HAP-1 (cell line): Measurements from ENCODE around the gene PPFIBP2.

Experiments used
- DNase-seq, 2 experiments: peaks; one replicate each; pipeline ENCODE4 v3.0.0-alpha.2; 2016 to 2020; ENCODE audit warnings: low spot score in 2 of 2
- H3K27me3 ChIP-seq: fragments of 250-450 bp; sonication (Bioruptor Pico); 2 replicates; pipeline ENCODE4 v1.5.1; 2020; ENCODE audit warnings: low read depth, mild to moderate bottlenecking, moderate library complexity
- H3K36me3 ChIP-seq: fragments of 250-450 bp; sonication (Bioruptor Pico); replicated peaks from 2 replicates; pipeline ENCODE4 v1.5.1; 2020; ENCODE audit warnings: mild to moderate bottlenecking
- H3K4me1 ChIP-seq: fragments of 250-450 bp; sonication (Bioruptor Pico); 2 replicates; pipeline ENCODE4 v1.5.1; 2020; ENCODE audit warnings: mild to moderate bottlenecking
- H3K4me3 ChIP-seq: fragments of 250-450 bp; sonication (Bioruptor Pico); 2 replicates; pipeline ENCODE4 v1.5.1; 2020; ENCODE audit warnings: mild to moderate bottlenecking, moderate library complexity
- H3K9me3 ChIP-seq: fragments of 250-450 bp; sonication (Bioruptor Pico); 2 replicates; pipeline ENCODE4 v1.5.1; 2020; ENCODE audit warnings: mild to moderate bottlenecking, moderate library complexity
- in situ Hi-C: fragments of 300-500 bp; cut with MboI; formaldehyde crosslinking; loops from 3 replicates; pipeline ENCODE4 v1.14.3; 2020; ENCODE audit warnings: low sequenced_read_pairs, inconsistent platforms, mixed read lengths

Gene PPFIBP2

DNA sequence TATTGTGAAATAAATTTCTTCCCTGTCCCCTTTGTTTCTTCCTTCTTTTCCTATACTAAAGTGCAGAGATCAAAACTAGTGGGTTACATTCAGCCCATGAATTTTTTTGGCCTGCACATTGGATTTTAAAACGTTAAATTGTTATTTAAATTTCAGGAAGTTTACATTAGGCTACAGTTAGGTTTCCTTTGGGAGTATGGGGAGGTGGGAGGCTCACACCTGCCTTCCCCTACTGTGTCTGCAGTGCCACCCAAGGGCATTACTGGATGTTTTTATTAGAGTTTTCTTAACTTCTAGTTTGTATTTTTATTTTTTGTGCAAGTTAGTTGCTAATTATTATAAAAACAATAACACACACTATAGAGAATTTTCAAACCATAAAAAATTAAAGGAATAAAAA, 107.8 kb downstream of the PPFIBP2 start:
- peaks cover 6% of the 10 kb centered on the region for H3K4me1 ChIP-seq
- in situ Hi-C loops, result no loop called here
- DNase-seq, result no peak
- no peaks in the 10 kb centered on the region for H3K27me3 ChIP-seq
- H3K9me3 ChIP-seq, result no peaks in the 10 kb centered on the region
- no peak overlapping the region for H3K4me3 ChIP-seq
- H3K36me3 ChIP-seq, result no peaks in the 10 kb centered on the region

DNA sequence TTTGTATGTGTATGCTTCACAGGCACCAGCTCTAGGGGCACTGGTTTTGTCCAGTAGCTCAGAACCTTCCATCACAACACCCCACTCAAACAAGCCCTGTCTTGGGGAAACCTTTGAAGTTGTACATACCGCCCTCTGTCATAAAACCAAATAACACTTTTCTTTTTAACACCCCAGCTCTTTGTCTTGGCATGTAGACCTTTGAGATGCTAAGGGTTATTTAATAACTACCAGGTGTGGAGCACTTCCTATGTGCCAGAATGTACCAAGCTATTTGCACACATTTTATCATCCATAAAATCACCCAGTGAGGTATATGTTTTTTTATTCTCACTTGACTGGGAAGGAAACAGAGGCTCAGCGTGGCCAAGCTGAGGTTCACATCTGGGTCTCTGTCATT, 108.9 kb downstream of the PPFIBP2 start:
- DNase-seq, result no peak
- no peaks in the 10 kb centered on the region for H3K27me3 ChIP-seq
- peaks cover 6% of the 10 kb centered on the region for H3K4me1 ChIP-seq
- H3K4me3 ChIP-seq, result no peak overlapping the region
- H3K9me3 ChIP-seq, result no peaks in the 10 kb centered on the region
- H3K36me3 ChIP-seq, result no peaks in the 10 kb centered on the region
- in situ Hi-C loops, result no loop called here

DNA sequence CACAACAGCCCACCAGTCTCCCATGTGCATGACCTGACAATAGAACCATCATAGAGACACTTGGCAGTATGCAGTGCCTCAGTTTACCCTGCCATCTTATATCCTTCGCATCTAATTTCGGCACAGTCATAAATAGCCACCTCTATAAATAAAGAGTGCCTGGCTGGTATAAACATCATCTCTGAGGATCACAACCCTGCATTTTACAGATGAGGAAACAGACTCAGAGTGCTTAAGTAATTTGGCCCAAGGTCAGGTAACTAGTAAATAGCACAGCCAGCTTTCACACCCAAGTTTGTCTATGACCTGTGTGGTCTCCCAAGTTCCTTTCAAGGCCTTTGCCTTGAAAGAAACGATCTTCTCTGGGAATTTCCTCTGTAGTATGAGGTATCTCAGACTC, 114.9 kb downstream of the PPFIBP2 start:
- H3K36me3 ChIP-seq, result peaks cover 20% of the 10 kb centered on the region
- H3K9me3 ChIP-seq, result no peaks in the 10 kb centered on the region
- H3K4me3 ChIP-seq, result no peak overlapping the region
- DNase-seq, result no peak
- no peaks in the 10 kb centered on the region for H3K27me3 ChIP-seq
- no peaks in the 10 kb centered on the region for H3K4me1 ChIP-seq
- in situ Hi-C loops, result no loop called here

DNA sequence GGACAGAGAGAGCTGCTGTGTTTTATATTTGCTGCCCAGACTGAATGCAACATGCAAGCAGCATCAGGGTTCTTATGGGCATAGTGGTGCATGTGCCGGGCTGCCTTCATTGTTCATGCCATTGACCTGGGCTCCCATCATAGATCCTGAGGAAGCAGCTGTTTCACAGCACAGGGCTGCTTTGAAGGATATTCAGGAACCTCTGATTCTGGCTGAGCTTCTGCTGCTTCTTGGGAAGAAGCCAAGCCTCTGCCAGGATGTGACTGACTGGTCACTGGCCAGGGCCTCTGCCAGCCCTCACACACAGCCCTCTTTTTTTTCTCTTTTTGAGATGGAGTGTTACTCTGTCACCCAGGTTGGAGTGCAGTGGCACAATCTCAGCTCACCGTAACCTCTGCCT, 116.2 kb downstream of the PPFIBP2 start:
- peaks cover 23% of the 10 kb centered on the region for H3K36me3 ChIP-seq
- in situ Hi-C loops, result no loop called here
- no peaks in the 10 kb centered on the region for H3K4me1 ChIP-seq
- no peak overlapping the region for H3K4me3 ChIP-seq
- H3K27me3 ChIP-seq, result no peaks in the 10 kb centered on the region
- H3K9me3 ChIP-seq, result no peaks in the 10 kb centered on the region
- no peak for DNase-seq

DNA sequence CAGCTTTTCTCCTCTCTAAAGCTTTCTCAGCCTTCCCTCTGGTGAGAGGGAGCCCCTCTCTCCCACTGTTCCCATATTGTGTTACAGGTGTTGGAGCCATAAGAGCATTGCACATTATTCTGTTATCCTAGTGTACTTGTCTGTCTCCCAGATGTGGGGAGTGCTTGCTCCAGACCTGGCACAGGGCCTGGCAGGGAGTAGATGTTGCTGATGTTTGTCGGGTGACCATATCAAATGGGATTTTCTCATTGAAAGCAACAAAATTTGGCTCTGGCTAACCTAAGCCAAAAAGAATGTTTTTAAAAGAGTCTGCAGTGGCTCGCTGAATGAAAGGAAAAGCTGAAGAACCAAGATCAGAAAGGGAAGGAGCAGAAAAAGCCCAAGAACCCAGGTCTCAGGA, 118.4 kb downstream of the PPFIBP2 start:
- Histone ChIP-seq H3K4me1 (no peaks in the 10 kb centered on the region), H3K4me3 (no peak overlapping the region), H3K27me3 (no peaks in the 10 kb centered on the region), H3K36me3 (peaks cover 23% of the 10 kb centered on the region), H3K9me3 (no peaks in the 10 kb centered on the region)
- in situ Hi-C loops, result no loop called here
- DNase-seq, result no peak

DNA sequence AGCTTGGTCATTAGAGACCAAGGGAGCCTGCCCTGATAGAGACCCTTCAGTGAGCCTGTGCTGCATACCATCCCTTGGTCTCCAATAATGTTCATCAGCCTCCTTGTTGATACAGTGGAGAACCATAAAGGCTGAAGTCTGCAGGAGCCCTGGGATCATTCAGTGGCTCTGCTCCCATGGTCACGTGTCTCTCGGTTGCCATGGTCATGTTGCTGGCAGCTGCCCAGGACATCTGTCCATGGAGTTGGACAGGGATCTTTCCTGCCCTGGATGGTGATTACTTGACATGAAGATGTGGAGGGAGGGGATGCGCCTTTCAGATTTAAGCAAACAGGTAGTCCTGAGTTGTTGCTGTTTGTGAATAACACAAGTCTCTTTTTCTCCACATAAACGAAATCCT, 121.3 kb downstream of the PPFIBP2 start:
- no peak for DNase-seq
- no peak overlapping the region for H3K4me3 ChIP-seq
- H3K4me1 ChIP-seq, result no peaks in the 10 kb centered on the region
- in situ Hi-C loops, result no loop called here
- no peaks in the 10 kb centered on the region for H3K27me3 ChIP-seq
- no peaks in the 10 kb centered on the region for H3K9me3 ChIP-seq
- peaks cover 14% of the 10 kb centered on the region for H3K36me3 ChIP-seq

DNA sequence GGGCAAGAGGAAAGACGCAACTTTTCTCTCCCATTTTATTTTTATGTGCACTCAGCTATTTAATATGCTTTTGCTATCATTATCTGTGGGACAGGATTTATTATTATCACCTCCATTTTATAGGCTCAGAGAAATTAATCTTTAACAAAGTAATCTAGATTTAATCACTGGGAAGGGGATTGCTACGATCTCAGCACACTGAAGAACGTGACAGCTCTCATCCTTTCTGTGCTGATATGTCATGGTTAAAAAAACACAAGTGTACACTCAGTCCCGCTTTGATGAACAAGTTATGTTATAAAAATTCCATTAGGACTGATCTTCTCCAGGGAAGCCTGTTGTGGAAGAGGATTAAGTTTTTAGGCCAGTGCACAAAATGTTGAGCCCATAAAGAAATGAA, 121.9 kb downstream of the PPFIBP2 start:
- Histone ChIP-seq H3K4me1 (no peaks in the 10 kb centered on the region), H3K9me3 (no peaks in the 10 kb centered on the region), H3K4me3 (no peak overlapping the region), H3K36me3 (peaks cover 14% of the 10 kb centered on the region), H3K27me3 (no peaks in the 10 kb centered on the region)
- in situ Hi-C loops, result no loop called here
- DNase-seq, result no peak

DNA sequence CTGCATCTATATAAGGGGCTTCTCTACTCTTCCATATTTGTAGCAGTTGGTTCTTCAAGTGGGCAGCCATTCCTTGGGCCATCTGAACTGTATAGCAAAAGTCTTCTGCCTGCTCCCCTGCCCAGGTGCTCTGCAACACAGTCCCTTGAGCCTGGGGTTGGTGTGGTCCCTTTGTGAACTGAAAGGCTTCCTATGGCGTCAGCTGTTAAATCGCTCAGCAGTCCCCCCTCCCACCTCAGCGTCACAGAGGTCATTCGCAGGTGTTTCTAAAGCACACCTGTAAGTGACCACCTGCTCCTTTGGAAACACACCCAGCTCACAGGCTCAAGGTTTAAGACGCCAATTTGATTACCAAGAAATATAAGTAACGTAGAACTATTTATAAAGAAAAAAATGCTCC, 122.6 kb downstream of the PPFIBP2 start:
- Histone ChIP-seq H3K27me3 (no peaks in the 10 kb centered on the region), H3K9me3 (no peaks in the 10 kb centered on the region), H3K4me3 (no peak overlapping the region), H3K36me3 (peaks cover 12% of the 10 kb centered on the region), H3K4me1 (no peaks in the 10 kb centered on the region)
- no peak for DNase-seq
- in situ Hi-C loops, result no loop called here

DNA sequence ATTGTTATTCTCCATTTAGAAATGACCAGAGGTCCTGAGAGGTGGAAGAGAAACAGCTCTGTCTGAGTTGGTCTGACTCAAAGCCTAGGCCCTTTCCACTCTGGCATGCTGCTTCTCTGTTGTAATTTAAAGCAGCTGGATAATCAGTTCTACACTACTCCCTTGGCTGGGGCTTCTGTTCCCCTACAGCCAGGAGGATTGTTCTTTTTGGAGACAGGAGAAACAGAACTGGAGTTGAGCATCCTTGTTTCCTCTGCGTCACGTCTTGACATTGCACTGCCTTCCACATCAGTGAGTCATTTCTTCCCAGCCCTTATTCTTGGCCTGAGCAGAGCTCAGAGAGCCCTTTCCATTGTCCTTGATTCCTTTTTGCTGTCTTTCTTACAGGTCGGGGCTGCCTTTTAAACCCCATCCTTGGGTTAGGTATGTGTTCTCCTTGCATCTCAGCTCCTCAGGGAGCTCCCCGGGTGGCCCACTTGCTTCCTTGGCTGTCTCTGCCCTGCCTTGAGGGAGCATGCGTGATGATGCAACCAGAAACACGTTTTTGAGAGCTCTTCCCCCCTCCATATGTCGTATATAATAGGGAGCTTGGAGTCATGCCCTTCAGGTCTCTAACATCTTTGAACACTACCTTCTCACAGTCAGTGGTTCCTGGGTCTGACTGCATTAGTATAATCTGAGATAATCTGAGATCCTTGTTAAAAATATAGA, 123.8 kb downstream of the PPFIBP2 start:
- in situ Hi-C loops, result no loop called here

DNA sequence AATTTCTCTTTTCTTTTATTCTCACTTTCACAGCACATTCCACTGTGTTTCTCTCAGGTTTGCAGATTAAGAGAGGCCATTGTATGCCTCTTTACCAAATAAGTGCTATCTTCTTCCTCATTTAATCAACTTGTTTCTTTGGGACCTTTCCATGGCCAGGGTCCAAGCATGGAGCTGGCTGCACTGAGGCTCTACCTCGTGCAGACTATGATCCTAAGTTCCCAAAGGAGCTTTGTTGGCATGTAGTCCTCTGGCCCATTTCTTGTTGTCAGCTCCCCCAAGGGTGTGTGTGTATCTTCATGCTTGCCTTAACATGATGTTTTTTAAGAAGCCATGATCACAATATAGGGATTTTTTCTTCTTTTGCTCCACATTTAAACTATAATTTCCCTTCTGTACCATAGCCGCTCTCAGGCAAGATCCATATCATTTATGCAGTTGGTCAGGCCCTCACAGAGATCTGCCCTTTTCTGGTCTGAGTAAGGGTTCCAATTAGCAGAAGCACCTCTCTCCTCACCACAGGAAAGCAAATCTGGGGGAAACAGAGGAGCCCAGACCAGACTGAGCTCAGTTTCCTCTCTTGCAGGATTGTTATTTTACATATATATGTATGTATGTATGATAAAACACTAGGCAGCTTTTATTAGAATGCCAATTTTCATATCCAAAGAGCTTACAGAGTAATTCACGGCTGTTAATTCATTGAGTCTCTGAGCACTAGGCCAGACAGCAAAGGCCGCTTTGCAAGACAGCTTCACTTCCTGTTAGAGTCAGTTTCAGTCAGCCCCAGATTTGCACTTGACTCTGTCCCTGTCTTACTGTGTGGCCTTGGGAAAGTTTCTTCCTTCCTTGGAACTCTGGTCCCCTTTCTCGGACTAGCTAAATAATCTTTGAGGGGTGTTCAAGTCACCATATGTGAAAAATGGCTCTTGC, 125.2 kb downstream of the PPFIBP2 start:
- Histone ChIP-seq H3K9me3 (no peaks in the 10 kb centered on the region), H3K36me3 (peaks cover 12% of the 10 kb centered on the region; the same call in 1 of the 2 replicates), H3K4me3 (no peak overlapping the region), H3K4me1 (no peaks in the 10 kb centered on the region), H3K27me3 (no peaks in the 10 kb centered on the region)
- DNase-seq, result no peak
- in situ Hi-C loops, result no loop called here

More for the DNA sequence above, 123.8 kb downstream of the PPFIBP2 start:
- Histone ChIP-seq H3K9me3 (no peaks in the 10 kb centered on the region), H3K4me3 (no peak overlapping the region), H3K4me1 (no peaks in the 10 kb centered on the region), H3K27me3 (no peaks in the 10 kb centered on the region), H3K36me3 (peaks cover 12% of the 10 kb centered on the region; the same call in 1 of the 2 replicates)
- no peak for DNase-seq

DNA sequence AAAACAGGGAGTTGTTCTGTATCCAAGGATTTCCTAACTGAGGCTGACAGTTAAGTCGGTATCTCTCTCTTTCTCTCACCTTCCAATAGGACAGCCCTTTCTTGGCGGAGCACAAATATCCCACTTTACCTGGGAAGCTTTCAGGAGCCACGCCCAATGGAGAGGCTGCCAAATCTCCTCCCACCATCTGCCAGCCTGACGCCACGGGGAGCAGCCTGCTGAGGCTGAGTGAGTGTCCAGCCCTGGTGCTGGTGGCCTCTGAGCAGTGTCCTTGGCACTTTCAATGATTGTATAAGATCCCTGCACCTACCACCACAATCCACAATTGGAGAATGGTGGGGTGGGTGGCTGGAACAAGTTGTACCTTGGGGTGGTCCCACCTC, 125.8 kb downstream of the PPFIBP2 start:
- Histone ChIP-seq H3K9me3 (no peaks in the 10 kb centered on the region), H3K4me3 (no peak overlapping the region), H3K4me1 (no peaks in the 10 kb centered on the region), H3K36me3 (peaks cover 10% of the 10 kb centered on the region; the same call in 1 of the 2 replicates), H3K27me3 (no peaks in the 10 kb centered on the region)
- in situ Hi-C loops, result no loop called here
- DNase-seq, result no peak

DNA sequence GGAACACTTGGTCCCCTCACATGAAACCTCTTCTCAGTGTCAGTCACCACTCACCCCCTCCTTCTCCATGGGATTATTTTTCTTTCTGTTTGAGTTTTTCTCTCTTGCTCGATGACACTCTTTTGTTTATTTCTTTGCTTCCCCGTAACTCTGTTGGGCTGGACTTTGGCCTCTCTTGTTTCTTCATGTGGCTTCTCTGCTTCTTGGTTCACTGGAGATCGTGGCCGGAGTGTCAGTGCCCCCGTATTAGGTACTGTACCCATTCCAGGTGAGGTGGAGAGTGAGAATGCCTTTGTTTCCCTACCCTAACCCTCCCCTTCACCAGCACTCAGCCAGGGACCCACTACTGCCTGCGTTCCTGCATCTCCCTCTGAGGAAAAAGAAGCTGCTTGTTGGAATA, 127.0 kb downstream of the PPFIBP2 start:
- in situ Hi-C loops, result no loop called here
- H3K36me3 ChIP-seq, result peaks cover 9% of the 10 kb centered on the region; the same call in 1 of the 2 replicates
- no peaks in the 10 kb centered on the region for H3K27me3 ChIP-seq
- DNase-seq, result no peak
- no peak overlapping the region for H3K4me3 ChIP-seq
- no peaks in the 10 kb centered on the region for H3K4me1 ChIP-seq
- H3K9me3 ChIP-seq, result no peaks in the 10 kb centered on the region

DNA sequence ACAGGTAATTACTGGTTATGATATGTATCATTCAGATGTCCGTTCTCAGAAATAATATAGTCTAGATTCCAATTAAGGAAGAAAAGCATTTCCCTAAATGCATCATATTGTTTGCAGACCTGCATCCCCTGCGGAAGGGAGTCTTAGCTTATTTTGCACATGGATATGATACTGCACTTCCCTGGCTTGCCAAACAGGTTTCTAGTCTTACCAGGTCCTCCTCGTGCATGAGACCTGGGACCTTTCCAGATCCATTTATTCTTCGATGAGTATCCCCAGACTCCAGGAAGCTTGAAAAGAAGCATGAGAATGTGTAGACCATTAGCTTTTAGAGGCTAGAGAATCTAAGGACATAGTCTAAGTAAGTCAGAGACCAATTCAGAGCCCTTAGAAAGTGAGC, 128.9 kb downstream of the PPFIBP2 start:
- no peaks in the 10 kb centered on the region for H3K9me3 ChIP-seq
- H3K27me3 ChIP-seq, result no peaks in the 10 kb centered on the region
- in situ Hi-C loops, result no loop called here
- no peak overlapping the region for H3K4me3 ChIP-seq
- DNase-seq, result no peak
- H3K36me3 ChIP-seq, result peaks cover 9% of the 10 kb centered on the region; the same call in 1 of the 2 replicates
- peaks cover 11% of the 10 kb centered on the region for H3K4me1 ChIP-seq

DNA sequence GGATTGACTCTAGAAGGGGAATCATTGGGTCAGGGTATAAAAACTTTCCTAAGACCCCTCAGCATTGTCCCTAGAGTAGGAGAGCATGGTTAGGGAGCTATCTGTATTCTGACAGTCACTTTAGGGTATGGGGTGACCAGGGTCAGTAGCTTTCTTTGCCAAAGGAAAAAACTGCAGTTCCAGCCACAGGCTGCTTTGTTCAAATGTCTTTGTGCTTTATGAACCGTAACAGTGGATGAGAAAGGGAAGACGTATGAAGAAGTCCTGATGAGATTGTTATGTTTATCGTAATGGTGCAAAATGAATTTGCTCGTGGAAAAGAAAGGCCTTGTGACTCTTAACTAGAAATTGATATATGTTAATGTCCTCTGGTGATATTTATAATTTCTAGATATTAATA, 129.5 kb downstream of the PPFIBP2 start:
- peak in 1 of 2 experiments; percentile 22 for DNase-seq
- Histone ChIP-seq H3K27me3 (no peaks in the 10 kb centered on the region), H3K36me3 (peaks cover 9% of the 10 kb centered on the region; the same call in 1 of the 2 replicates), H3K4me3 (no peak overlapping the region), H3K4me1 (peaks cover 11% of the 10 kb centered on the region), H3K9me3 (no peaks in the 10 kb centered on the region)
- in situ Hi-C loops, result no loop called here
